KBM-7 (cell line): ENCODE data around the gene WDR3.
A peak's percentile ranks its signal among the peaks of the same experiment; 100 is the strongest.
"Not testable (repeated sequence)": the region's sequence is repeated elsewhere in the genome, so short reads cannot be mapped to it uniquely, and the experiment has no call there.

Experiments used
- DNase-seq: peaks from one replicate; pipeline ENCODE4 v3.0.0-alpha.2; 2015
- in situ Hi-C: fragments of 300-500 bp; cut with MboI; formaldehyde crosslinking; loops from 2 replicates; pipeline ENCODE4 v1.14.3; 2020; ENCODE audit warnings: low sequenced_read_pairs, low pct_unique_long_range_greater_than_20kb, mixed read lengths

Gene WDR3

GRCh38 chr1:117929343-117930172, at the start of gene WDR3, which contains the start of gene GDAP2:
WDR3 (plus strand) TSS chr1:117929739; CDS start chr1:117933320, 3,581 bp downstream.
GDAP2 (minus strand) TSS chr1:117929621; CDS start chr1:117920357, 9,264 bp downstream.
- in situ Hi-C loops: no loop called here
- peak; percentile 97 for DNase-seq

GRCh38 chr1:117883616-117884015, 45.9 kb upstream of the WDR3 start:
- no peak for DNase-seq
- in situ Hi-C loops: no loop called here

- in situ Hi-C loops: no loop called here
- DNase-seq: no peak
These were observed 43.3 kb upstream of the WDR3 start for GRCh38 chr1:117886101-117886795.

- in situ Hi-C loops: no loop called here
- DNase-seq: no peak
These were observed 39.1 kb upstream of the WDR3 start for GRCh38 chr1:117890452-117890851.

GRCh38 chr1:117892512-117892911, 37.0 kb upstream of the WDR3 start:
- in situ Hi-C loops: no loop called here

GRCh38 chr1:117894078-117894477, 35.5 kb upstream of the WDR3 start:
- DNase-seq: no peak
- in situ Hi-C loops: no loop called here

More at GRCh38 chr1:117892512-117892911, 37.0 kb upstream of the WDR3 start:
- no peak for DNase-seq

GRCh38 chr1:117895482-117896114, 33.9 kb upstream of the WDR3 start:
- DNase-seq: peak; percentile 68
- in situ Hi-C loops: no loop called here

GRCh38 chr1:117897551-117897950, 32.0 kb upstream of the WDR3 start:
- DNase-seq: no peak
- in situ Hi-C loops: no loop called here

GRCh38 chr1:117899801-117900200, 29.7 kb upstream of the WDR3 start:
- DNase-seq: no peak
- in situ Hi-C loops: no loop called here

GRCh38 chr1:117902944-117903343, 26.6 kb upstream of the WDR3 start:
- no peak for DNase-seq
- in situ Hi-C loops: no loop called here

- no peak for DNase-seq
- in situ Hi-C loops: no loop called here
These were observed 25.1 kb upstream of the WDR3 start for GRCh38 chr1:117904485-117904884.

- no peak for DNase-seq
- in situ Hi-C loops: no loop called here
These were observed 24.5 kb upstream of the WDR3 start for GRCh38 chr1:117905019-117905418.

GRCh38 chr1:117911051-117911450, 18.5 kb upstream of the WDR3 start:
- in situ Hi-C loops: no loop called here
- DNase-seq: no peak

- no peak for DNase-seq
- in situ Hi-C loops: no loop called here
These were observed 10.2 kb upstream of the WDR3 start for GRCh38 chr1:117919376-117919775.

GRCh38 chr1:117921991-117922390, 7.5 kb upstream of the WDR3 start:
- DNase-seq: no peak
- in situ Hi-C loops: no loop called here

- in situ Hi-C loops: not testable (repeated sequence)
These were observed 6.8 kb upstream of the WDR3 start for GRCh38 chr1:117922717-117923116.

GRCh38 chr1:117925981-117926380, 3.6 kb upstream of the WDR3 start:
- no peak for DNase-seq
- in situ Hi-C loops: no loop called here

More at GRCh38 chr1:117922717-117923116, 6.8 kb upstream of the WDR3 start:
- not testable (repeated sequence) for DNase-seq

- DNase-seq: peak; percentile 68
- in situ Hi-C loops: no loop called here
These were observed 627 bp upstream of the WDR3 start for GRCh38 chr1:117928881-117929342.

GRCh38 chr1:117930173-117930447, 571 bp downstream of the WDR3 start:
- DNase-seq: no peak
- in situ Hi-C loops: no loop called here

- DNase-seq: peak; percentile 18
- in situ Hi-C loops: no loop called here
These were observed 945 bp downstream of the WDR3 start for GRCh38 chr1:117930484-117930883.
